Activated CD4-positive, alpha-beta T cell treated with anti-CD3 and anti-CD28 coated beads, Interleukin-2, amount 50 U/mL, for 4 hours (primary cell): Measurements from ENCODE around the gene BRCA1.
"Not testable (repeated sequence)": the region's sequence is repeated elsewhere in the genome, so short reads cannot be mapped to it uniquely, and the experiment has no call there.

Source experiments
- DNase-seq, 2 experiments: peaks; one replicate each; pipeline ENCODE4 v3.0.0-alpha.2; 2020

The BRCA1 gene

DNA sequence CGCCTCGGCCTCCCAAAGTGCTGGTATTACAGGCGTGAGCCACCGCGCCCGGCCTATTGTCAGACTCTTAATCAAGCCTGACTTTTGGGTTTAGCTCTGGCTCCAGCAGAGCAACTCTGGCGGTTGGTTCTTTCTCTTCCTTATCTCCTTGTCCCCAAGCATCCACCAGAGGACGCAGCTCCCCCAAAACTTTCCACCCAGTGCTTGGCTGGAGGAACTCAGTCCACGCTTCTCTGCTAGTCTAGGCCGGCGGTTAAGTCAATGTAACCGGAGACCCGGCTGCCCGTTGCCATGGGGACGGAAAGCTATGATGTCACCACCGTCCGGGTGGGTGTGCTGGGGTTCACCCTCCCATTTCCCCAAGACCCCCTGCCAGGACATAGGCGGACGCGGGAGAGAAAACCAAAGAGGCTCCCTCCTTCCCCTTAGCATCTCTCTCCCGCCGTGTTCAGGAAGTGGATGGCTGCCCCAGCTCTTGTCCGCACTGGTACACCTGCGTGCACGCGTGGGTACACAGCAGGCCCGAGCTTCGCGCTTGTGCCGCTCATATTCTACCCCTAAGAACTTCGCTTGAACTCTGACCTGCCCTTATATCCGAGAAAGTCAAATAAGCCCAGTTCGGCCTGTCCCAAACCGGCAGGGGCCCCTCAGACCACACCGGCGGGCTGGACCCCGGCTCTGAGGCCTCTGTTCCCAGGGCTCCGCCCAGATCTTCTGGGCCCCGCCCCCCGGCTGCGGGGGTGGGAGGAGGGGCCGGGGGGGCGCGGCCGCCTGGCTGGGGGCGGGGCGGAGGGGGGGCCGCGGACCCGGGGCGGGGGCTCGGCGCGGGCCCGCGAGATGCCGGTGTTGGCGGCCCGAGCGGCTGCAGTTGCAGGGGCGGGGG lies 100.5 kb downstream of the BRCA1 start, which contains the start of gene RND2:
Gene RND2, plus strand, starts transcription at position 825 of the 883 bp plus-strand sequence. CDS start 117 bp downstream, outside the sequence.
- peak; percentile 74 to 75 for DNase-seq

DNA sequence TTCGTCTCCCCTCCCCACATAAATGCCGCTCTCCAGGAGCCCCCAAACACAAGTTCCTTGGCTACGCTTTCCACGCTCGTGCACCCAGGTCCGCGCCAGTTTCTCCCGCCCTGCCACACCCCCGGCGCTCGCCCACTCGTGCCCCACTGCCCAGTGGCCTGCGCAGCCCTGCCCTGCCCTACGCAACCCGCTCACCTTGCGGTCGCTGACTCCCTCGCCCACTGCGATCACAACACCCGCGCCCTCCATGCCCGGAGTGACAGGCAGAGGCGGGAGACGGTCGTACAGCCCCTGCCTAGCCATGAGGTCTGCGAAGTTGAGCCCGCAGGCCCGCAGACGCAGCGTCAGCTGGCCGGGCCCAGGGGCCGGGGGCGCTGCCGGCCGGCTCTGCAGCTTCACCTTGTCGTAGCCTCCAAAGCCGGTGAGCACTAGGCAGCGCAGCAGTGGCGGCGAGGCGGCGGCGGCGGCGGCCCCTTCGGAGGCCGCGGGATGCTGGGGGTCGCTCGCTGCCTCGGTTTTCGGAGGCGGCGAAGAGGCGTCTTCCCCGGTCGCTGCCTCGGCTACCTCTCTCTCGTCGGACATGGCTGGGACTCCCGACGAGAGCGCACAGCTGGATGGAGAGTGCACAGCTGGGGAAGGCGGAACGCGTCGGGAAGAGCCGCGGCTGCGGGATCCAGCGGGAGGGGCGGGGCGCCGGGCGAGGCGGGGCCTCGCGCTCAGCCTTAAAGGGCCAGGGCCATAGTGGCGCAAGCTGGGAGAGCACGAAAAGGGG lies 103.2 kb downstream of the BRCA1 start, which contains the start of gene VAT1:
Gene VAT1, minus strand, starts transcription at position 645 of the 772 bp plus-strand sequence. Its CDS starts 63 bp downstream, at position 582.
- peak; percentile 42 to 54 for DNase-seq

DNA sequence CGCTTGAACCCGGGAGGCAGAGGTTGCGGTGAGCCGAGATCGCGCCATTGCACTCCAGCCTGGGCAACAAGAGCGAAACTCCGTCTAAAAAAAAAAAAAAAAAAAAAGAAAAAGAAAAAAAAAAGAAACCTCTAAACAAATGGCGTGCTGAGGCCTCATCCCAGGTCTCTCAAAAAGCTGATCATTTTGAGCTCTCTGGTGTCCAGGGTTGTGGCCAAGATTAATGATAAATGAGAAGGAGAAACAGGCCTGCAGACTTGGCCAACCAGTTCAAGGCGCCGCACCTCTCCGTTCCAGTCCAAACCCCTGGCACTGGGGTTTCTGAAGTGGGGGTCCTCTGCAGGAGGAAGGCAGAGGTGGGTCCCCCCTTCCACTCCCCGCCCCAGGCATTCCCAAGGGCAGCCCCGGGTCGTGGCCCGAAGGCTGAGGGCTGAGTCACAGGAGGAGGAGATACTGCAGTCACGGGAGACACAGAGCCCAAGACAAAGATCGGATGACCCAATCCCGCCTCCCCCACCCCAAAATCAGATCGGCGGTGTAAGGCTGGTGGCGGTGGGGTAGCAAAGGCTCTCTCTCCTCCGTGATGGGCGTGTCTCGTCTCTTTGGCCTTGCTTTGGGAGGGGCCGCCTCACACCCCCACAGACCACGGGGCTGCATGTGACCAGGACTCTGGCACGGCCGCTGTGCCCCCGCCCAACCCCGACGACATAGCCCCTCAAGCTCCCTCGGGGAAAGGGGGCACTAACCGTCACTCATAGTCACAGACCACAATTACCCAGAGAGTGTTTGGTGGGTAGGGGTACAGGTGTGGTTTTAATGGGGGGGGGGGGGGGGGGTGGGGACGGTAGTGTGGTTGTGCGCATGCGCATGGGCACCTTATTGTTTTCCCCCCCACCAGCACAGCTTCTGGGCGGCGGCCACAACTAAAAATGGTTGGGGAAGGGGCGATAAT lies 104.1 kb downstream of the BRCA1 start:
- DNase-seq, result peak in 1 of 2 experiments; percentile 15

DNA sequence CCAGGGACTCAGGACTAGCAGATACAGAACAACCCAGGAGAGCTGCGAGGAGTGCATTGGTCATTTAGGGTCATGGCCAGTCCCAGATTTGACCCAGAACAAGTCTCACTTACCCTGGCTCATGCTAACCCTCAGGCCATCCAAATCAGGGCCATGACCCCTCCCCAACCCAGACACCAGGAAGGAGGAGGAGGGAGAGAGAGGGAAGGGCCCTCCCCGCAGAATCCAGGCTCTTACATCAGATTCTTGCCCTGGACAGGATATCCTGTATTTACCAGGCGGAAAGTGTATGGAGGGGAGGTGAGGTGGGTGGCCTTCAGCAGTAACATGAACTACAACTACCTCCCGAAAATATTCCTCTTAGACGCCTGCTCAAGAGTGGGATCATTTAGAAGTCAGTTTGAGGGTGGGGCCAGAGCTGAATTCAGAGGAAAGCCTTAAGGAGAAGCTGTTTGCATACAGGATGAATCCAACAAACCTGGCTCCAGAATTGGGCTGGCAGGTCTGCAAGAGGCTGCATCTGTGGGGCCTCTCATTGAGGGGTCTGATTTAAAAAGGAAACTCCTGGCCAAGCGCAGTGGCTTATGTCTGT lies 105.0 kb downstream of the BRCA1 start:
- no peak for DNase-seq

DNA sequence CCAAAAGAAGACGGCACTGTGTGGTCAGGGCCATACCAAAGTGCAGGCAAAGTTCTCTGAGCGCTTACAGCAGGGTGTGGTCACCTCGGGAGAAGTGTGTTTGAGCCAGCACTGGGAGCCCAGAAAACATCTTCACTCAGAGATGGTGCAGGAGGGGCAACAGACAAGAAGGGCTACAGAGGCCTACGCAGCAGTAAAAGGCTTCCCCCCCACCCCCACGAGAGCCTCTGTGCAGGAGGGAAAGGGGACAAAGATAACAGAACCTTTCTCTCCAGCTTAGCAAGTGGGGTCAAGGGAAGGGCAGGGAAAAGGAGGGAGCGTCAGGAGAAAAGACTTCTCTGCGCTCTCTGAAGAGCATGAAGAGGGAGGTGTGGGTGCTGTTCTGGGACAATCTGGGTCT lies 105.7 kb downstream of the BRCA1 start:
- no peak for DNase-seq

DNA sequence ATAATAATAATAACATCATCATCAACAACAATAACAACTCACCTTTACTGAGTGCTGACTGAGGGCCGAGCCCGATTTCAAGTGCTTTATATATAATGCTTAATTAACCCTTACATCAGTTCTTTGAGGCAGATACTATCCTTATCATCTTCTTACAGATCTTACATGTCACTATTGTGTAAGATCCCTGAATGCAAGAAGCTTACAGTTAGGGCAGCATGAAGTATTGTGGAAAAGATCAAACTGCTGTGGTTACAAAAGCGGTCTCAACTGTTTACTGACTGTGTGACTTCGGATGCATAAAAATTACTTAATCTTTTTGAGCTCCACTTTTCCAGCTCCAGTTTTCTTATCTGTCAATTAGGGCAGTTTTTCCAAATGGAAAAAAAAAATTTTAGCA lies 106.2 kb downstream of the BRCA1 start:
- DNase-seq, result no peak

DNA sequence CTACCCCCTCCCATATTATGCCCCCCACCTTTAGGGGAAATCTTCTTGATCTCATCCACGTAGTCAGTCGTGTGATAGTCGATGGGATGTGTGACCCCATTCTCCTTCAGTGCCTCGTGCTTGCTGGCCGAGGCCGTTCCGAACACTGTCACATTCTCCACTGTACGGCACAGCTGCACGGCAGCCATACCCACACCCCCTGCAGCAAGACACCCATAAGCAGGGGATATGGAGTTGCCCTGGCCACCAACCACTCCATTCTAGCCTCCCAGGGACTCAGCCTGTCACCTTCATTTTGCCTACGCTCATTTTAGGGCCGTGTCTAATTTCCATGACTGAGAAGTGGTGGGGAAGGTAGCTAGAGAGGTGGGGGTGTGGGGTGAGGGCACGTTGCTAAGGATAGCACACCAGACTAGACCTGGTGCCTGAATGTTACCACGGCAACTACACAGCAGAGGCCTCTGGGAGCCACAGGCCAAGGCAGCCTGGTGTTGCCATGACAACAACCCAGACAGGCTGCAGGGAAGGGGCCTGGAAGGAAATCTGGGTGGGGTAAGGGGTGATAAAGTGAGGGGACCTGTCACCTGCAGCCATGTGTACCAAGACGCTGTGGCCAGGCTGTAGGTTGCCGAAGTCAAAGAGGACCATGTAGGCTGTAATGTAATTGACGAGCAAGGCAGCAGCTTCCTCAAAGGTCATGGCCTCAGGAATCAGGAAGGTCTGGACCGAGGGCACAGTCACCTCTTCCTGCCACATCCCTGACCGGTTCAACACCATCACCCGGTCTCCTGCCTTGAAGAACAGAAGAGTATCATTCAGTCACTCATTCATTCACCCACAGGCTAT lies 106.9 kb downstream of the BRCA1 start:
- DNase-seq, result no peak

DNA sequence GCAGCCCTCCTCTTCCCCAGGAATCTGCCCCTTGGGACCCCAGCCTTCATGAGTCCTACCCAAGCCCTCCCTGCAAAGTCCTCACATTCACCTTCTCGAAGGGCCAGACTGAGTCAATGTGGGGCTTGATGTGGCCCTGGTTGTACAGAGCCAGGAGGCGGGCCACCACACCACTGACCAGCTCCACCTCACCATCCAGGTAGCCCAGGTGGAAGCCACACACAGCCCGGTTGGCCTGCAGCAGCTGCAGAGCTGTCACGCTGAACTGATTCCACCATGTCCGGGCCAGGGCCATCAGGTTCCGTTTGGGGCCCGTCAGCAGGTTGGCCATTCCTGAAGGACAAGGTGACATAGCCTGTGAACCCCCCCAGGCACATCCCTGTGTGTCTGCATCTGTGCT lies 108.9 kb downstream of the BRCA1 start:
- no peak for DNase-seq

DNA sequence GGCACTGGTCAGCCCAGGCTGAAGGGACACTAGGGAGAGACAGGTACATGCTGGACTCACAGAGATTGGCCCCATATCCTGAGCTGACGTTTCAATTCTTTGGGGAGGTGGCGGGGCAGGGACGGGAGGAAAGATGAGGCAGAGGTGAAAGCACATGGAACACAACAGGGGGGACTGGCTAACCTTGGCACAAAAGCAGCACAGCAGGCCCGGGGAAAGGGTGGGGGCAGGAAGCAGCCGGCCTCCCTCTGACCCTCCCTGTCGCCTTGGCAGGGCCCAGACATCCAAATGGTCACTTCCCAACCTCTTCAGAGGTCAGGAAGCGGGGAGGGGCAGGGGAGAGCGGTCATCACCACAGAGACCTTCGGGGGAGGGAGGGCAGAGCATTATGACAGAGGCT lies 109.6 kb downstream of the BRCA1 start:
- no peak for DNase-seq

DNA sequence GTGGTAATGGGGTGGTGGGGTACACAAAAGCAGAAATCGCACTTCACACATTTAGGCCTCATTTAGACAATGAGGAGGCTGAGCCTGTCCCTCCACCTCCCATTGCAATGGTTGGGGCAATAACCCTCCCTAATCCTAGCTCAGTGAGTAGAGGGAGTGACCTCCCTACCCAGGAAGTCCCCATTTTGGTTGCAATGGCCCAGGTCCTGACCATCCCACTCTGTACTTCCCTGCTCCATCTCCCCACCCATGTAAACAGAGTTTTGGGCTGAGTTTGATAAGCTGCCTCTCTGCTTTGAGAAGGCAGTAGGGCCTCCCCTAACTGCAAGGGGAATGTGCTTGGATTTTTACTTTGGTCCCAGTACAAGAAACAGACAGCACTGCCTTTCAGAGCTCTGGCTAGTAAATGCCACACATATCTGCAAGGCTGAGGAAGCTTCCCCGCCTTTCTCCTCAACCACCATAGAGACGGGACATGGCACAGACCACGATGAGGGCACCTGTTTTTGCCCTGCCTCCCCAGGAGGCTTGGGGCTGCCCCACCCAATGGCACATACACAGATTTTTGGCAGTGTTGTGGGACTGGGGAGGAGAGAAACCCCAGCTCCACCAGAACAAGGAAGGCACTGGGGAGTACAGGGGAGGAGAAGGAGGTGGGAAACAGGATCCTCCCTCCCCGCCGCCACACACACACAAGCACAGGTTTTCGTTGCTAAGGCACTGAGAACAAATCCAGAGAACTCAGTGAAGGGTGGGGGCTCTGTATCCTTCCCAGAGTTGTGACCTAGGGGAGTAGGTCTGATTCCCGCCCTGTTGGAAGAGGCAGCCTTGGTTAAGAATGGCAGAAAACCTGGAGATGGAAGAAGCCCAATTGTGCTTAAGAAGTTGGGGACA lies 110.3 kb downstream of the BRCA1 start:
- no peak for DNase-seq

DNA sequence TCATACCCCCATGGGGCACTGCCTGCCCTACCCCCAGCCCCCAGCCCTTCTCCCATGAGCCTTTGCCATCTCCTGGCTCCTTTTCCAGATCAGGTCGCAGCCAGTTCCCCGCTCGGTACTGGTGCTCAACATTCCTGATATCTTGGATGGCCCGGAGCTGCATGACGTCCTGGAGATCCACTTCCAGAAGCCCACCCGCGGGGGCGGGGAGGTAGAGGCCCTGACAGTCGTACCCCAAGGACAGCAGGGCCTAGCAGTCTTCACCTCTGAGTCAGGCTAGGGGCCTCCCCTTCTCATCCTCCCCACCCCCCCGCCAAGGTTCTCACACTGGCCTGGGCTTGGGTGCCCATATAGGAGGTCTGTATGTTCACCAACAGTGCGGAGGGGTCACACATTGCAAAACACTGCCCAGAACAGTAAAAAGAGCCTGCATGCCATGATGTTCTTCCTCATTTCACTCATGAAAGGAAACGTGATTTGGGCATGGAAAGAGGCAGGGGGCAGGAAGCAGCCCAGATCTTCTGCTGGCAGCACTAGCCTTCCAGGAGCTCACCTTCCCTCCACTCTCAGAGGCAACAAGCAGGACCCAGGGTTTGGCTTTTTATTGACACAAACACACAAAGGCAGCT lies 111.0 kb downstream of the BRCA1 start:
- DNase-seq, result no peak

DNA sequence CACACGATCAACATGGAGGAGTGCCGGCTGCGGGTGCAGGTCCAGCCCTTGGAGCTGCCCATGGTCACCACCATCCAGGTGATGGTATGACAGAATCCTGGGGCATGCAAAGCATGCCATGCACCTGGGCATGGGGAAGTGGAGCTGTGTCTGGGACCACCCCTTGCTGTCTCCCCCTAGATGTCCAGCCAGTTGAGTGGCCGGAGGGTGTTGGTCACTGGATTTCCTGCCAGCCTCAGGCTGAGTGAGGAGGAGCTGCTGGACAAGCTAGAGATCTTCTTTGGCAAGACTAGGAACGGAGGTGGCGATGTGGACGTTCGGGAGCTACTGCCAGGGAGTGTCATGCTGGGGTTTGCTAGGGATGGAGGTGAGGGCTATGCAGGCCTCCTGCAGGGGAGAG lies 111.9 kb downstream of the BRCA1 start:
- DNase-seq, result no peak

DNA sequence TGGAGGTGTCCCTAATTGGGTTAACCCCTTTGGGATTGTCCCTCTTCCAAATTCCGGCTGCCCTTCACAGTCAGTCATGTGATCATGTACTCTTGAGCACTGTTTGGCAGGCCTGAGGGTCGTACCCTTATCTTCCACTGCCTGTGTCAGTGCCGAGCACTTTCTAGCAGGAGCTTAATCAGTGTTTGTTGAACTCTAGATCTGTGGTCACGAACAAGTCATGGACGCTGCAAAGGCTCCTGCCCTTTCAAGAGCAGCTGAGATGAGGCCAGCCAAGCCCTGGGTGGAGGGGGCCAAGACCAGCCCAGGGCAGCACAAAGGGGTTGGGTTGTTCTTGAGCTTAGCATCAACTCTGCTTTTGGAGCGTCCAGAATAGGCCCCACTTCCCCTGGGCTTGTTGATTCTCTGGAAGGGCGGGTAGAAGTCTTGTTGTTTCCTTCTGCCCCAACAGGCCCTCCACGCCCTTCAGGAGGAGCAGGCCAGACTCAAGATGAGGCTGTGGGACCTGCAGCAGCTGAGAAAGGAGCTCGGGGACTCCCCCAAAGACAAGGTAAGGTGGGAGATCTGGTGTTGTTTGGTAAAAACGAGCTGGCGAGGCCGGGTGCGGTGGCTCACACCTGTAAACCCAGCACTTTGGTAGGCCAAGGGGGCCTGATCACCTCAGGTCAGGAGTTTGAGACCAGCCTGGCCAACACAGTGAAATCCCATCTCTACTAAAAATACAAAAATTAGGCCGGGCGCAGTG lies 113.3 kb downstream of the BRCA1 start:
- DNase-seq, result no peak

DNA sequence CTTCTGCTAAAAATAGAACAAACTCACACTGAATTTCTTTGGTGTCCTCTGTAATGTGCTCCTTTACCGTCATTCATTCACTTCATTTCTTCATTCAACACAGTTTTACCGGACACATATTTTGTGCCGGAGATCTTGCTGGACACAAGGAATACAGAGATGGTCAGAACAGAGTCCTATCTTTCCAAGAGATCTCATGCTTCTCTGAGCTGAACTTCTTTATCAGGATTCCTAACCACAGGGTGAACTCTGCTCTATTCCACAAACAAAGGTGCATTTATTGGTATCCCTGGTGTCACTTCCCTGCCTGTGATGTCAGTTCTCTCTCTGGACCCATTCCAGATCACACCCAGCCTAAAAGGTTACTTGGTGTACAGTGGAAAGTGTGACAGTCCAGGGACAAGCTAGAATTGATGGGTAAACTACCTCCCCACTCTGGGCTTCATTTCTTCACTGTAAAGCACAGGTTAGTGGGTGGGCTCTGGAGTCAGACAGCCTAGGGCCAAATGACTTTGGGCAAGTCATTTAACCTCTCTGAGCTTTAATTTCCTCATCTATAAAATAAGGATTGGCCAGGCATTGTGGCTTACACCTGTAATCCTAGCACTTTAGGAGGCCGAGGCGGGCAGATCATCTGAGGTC lies 114.4 kb downstream of the BRCA1 start:
- DNase-seq, result no peak

DNA sequence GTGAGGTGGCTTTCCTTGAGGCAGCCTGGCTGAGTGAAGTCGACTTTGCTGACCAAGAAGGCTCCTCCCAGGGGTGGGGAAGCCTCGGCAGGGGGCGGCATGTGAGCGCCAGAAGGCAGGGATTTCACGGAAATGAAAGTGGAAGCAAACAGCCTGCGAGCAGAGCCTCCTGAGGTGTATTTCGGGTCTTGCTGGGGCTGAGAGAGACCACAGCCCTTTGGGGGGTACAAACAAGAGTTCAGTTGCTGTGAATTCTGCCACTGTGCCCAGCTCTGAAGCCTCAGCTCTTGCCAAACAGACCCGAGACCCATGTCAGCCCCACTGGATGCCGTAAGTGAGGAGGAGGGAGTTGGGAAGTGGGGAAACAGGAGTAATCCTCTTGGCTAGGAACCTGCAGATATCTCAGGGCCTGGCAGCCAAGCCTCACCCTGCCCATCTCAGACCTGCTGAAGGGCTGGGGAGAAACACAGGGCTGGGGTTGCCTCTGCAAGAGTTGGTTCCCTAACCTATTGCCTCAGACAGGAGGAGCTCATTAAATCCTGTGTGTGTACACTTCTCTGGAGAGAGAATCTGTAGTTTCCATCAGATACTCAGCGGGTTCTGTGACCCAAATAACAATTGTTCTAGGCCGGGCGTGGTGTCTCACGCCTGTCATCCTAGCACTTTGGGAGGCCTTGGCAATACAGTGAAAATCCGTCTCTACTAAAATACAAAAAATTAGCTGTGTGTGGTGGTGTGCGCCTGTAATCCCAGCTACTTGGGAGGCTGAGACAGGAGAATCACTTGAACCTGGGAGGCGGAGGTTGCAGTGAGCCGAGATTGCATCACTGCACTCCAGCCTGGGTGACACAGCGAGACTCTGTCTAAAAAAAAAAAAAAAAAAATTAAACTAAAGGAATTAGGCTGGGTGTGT lies 118.3 kb downstream of the BRCA1 start, which contains the start of gene IFI35:
Gene IFI35, plus strand, starts transcription at position 146 of the 913 bp plus-strand sequence. Its CDS starts 164 bp downstream, at position 310.
- peak; percentile 84 to 85 for DNase-seq

DNA sequence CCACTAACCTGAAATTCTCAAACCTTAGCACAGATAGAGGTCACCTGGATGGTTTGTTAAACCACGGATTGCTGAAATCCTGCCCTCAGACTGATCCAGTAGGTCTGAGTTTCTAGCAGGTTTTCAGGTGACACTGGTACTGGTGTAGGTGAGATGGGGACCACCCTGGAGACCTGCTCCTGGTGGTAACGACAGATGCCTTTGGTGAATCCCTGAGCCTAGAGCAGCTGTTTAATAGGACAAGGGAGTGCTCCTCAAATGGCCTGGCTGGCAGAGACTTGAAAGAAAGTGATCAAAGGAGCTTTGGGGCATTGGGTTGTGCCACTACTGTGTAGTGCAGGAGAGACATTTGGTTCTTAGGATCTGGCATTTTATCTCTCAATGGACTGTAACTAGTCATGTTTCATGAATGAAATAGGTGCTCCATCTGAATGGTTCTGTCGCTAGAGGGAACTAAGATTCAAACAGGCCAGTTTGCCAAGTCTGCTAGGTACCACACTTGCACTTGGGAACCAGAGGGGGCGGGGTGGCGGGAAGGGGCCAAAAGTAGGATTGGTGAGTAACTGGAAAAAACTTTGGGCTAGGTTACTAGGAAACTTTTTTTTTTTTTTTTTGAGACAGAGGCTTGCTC lies 121.5 kb downstream of the BRCA1 start:
- DNase-seq, result no peak

DNA sequence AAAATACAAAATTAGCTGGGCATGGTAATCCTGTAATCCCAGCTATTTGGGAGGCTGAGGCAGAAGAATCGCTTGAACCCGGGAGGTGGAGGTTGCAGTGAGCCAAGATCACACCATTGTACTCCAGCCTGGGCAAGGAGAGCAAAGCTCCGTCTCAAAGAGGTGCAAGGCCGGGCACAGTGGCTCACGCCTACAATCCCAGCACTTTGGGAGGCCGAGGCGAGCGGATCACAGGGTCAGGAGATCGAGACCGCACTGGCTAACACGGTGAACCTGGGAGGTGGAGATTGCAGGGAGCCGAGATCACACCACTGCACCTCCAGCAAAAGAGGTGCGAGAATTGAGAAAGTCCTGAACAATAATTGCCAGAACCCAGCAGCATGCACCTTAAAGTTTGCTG lies 124.3 kb downstream of the BRCA1 start:
- DNase-seq, result not testable (repeated sequence)
